Stimulated activated CD4-positive, alpha-beta T cell treated with anti-CD3 and anti-CD28 coated beads, Interleukin-2, amount 100 ng/mL, for 48 hours (primary cell): ENCODE results near the gene NPAS3.

Experiments used
- DNase-seq, 2 donors: peaks; one replicate each; pipeline ENCODE4 v3.0.0-alpha.2; 2020

The NPAS3 gene

GRCh38 chr14:33273978-33274377 is 335.3 kb downstream of the NPAS3 start:
- DNase-seq, result no peak

GRCh38 chr14:33275879-33276278 is 337.2 kb downstream of the NPAS3 start:
- no peak for DNase-seq

GRCh38 chr14:33279865-33280264 is 341.2 kb downstream of the NPAS3 start:
- DNase-seq, result no peak

- DNase-seq, result no peak
These were observed 342.0 kb downstream of the NPAS3 start for GRCh38 chr14:33280646-33281045.

GRCh38 chr14:33282331-33283230 is 343.9 kb downstream of the NPAS3 start:
- DNase-seq, result no peak

- no peak for DNase-seq
These were observed 347.4 kb downstream of the NPAS3 start for GRCh38 chr14:33285902-33286700.

- DNase-seq, result no peak
These were observed 348.5 kb downstream of the NPAS3 start for GRCh38 chr14:33287189-33287588.

- DNase-seq, result no peak
These were observed 352.0 kb downstream of the NPAS3 start for GRCh38 chr14:33290641-33291040.

GRCh38 chr14:33291529-33292104 is 352.9 kb downstream of the NPAS3 start:
- no peak for DNase-seq

GRCh38 chr14:33294419-33294818 is 355.7 kb downstream of the NPAS3 start:
- no peak for DNase-seq

GRCh38 chr14:33297565-33297964 is 358.9 kb downstream of the NPAS3 start:
- DNase-seq, result no peak

- no peak for DNase-seq
These were observed 369.1 kb downstream of the NPAS3 start for GRCh38 chr14:33307691-33308251.

GRCh38 chr14:33309106-33309505 is 370.4 kb downstream of the NPAS3 start:
- DNase-seq, result no peak

- no peak for DNase-seq
These were observed 376.5 kb downstream of the NPAS3 start for GRCh38 chr14:33315217-33315616.

- DNase-seq, result no peak
These were observed 377.0 kb downstream of the NPAS3 start for GRCh38 chr14:33315721-33316120.

- no peak for DNase-seq
These were observed 379.0 kb downstream of the NPAS3 start for GRCh38 chr14:33317675-33318074.

GRCh38 chr14:33323979-33324378 is 385.3 kb downstream of the NPAS3 start:
- DNase-seq, result no peak

GRCh38 chr14:33331176-33331949 is 392.7 kb downstream of the NPAS3 start:
- no peak for DNase-seq

- DNase-seq, result no peak
These were observed 393.8 kb downstream of the NPAS3 start for GRCh38 chr14:33332497-33332896.

GRCh38 chr14:33335366-33335765 is 396.7 kb downstream of the NPAS3 start:
- no peak for DNase-seq

GRCh38 chr14:33342299-33342974 is 403.8 kb downstream of the NPAS3 start:
- DNase-seq, result no peak

GRCh38 chr14:33343016-33343415 is 404.3 kb downstream of the NPAS3 start:
- no peak for DNase-seq
